ENCODE measurements around the gene UBQLNL.

DNA sequence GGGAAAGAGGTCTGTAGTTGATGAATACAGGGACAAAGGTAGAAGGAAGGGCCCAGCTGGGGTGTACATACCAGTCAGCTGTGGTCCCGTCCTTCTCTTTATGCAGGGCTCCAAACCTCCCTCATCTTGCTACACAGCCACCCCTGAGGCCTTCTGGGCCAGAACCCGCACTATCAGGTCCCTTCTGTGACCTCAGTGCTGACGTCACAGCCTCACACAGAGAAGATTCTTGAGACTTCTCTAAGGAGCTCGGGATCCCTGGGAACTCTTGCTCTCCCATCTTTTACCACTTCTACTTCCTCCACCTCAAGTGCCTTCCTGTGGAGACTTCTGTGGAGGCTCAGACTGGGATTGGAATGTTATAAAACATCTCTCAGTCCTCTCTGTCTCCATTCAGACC is 6.7 kb downstream of the UBQLNL start, which contains the start of gene UBQLN3:
- TF ChIP-seq, protein P1, sequence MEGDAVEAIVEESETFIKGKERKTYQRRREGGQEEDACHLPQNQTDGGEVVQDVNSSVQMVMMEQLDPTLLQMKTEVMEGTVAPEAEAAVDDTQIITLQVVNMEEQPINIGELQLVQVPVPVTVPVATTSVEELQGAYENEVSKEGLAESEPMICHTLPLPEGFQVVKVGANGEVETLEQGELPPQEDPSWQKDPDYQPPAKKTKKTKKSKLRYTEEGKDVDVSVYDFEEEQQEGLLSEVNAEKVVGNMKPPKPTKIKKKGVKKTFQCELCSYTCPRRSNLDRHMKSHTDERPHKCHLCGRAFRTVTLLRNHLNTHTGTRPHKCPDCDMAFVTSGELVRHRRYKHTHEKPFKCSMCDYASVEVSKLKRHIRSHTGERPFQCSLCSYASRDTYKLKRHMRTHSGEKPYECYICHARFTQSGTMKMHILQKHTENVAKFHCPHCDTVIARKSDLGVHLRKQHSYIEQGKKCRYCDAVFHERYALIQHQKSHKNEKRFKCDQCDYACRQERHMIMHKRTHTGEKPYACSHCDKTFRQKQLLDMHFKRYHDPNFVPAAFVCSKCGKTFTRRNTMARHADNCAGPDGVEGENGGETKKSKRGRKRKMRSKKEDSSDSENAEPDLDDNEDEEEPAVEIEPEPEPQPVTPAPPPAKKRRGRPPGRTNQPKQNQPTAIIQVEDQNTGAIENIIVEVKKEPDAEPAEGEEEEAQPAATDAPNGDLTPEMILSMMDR (conservative IDR thresholded peaks at IDR 0.05; ENCODE audit: low read depth, low read length) = no peak
- TF ChIP-seq EZH2 (IDR thresholded peaks at IDR 0.05; ENCODE audit: borderline replicate concordance, low read depth, low read length, poor library complexity, severe bottlenecking) = no peak

Data from A673 (cell line).